ENCODE data around the gene RECK.
"Not testable (repeated sequence)": the region's sequence is repeated elsewhere in the genome, so short reads cannot be mapped to it uniquely, and the experiment has no call there.

Gene RECK

GRCh38 chr9:36036780-36037548 lies at the start of gene RECK:
Gene RECK, plus strand, starts transcription at chr9:36036913. Its CDS starts 86 bp downstream, at chr9:36036999.
- peak; percentile 91 for DNase-seq (ENCODE audit: low spot score)

GRCh38 chr9:35990155-35990554 lies 46.6 kb upstream of the RECK start:
- no peak for DNase-seq (ENCODE audit: low spot score)

- not testable (repeated sequence) for DNase-seq (ENCODE audit: low spot score)
These were observed 43.6 kb upstream of the RECK start for GRCh38 chr9:35993136-35993535.

- no peak for DNase-seq (ENCODE audit: low spot score)
These were observed 42.6 kb upstream of the RECK start for GRCh38 chr9:35993976-35994720.

GRCh38 chr9:35994959-35995358 lies 41.8 kb upstream of the RECK start:
- DNase-seq (ENCODE audit: low spot score): no peak

GRCh38 chr9:35996358-35996970 lies 40.2 kb upstream of the RECK start:
- DNase-seq (ENCODE audit: low spot score): no peak

GRCh38 chr9:35997016-35997415 lies 39.7 kb upstream of the RECK start:
- not testable (repeated sequence) for DNase-seq (ENCODE audit: low spot score)

- DNase-seq (ENCODE audit: low spot score): no peak
These were observed 38.4 kb upstream of the RECK start for GRCh38 chr9:35998333-35998732.

- DNase-seq (ENCODE audit: low spot score): no peak
These were observed 30.8 kb upstream of the RECK start for GRCh38 chr9:36005891-36006290.

GRCh38 chr9:36006549-36007315 lies 30.0 kb upstream of the RECK start:
- DNase-seq (ENCODE audit: low spot score): no peak

GRCh38 chr9:36007316-36007708 lies 29.4 kb upstream of the RECK start:
- no peak for DNase-seq (ENCODE audit: low spot score)

GRCh38 chr9:36007852-36008251 lies 28.9 kb upstream of the RECK start:
- no peak for DNase-seq (ENCODE audit: low spot score)

GRCh38 chr9:36008774-36009300 lies 27.9 kb upstream of the RECK start:
- DNase-seq (ENCODE audit: low spot score): peak; percentile 82

- DNase-seq (ENCODE audit: low spot score): no peak
These were observed 25.3 kb upstream of the RECK start for GRCh38 chr9:36011379-36011778.

- DNase-seq (ENCODE audit: low spot score): no peak
These were observed 19.4 kb upstream of the RECK start for GRCh38 chr9:36017278-36017677.

GRCh38 chr9:36018129-36018528 lies 18.6 kb upstream of the RECK start:
- DNase-seq (ENCODE audit: low spot score): no peak

GRCh38 chr9:36018891-36019720 lies 17.6 kb upstream of the RECK start:
- no peak for DNase-seq (ENCODE audit: low spot score)

GRCh38 chr9:36021968-36022367 lies 14.7 kb upstream of the RECK start:
- DNase-seq (ENCODE audit: low spot score): no peak

GRCh38 chr9:36023260-36024048 lies 13.3 kb upstream of the RECK start:
- peak; percentile 74 for DNase-seq (ENCODE audit: low spot score)

- DNase-seq (ENCODE audit: low spot score): no peak
These were observed 11.0 kb upstream of the RECK start for GRCh38 chr9:36025746-36026145.

Data from ecto neural progenitor cell (in vitro differentiated cells).